ENCODE results near the gene ANKRD24. TPM values are rescaled to one million over a fixed set of nuclear protein-coding genes. Genes with fewer than 3 reads are reported as not detected.
"Not testable (repeated sequence)": the region's sequence is repeated elsewhere in the genome, so short reads cannot be mapped to it uniquely, and the experiment has no call there.

Gene ANKRD24
- total and polyA plus RNA-seq, 2 of the 13 experiments (the other 11 are each of a cell fraction or from before 2014, with no cell fraction given), result 0.13 to 0.24 TPM

GRCh38 chr19:4241824-4242430 lies 59.4 kb downstream of the ANKRD24 start:
- in situ Hi-C loops (cut with HindIII; ENCODE audit: extremely low pct_ligation_motif_present, low pct_unique_long_range_greater_than_20kb) (no loop called here), intact Hi-C loops (cut with micrococcal nuclease; ENCODE audit: unreplicated experiment) (no loop called here)
- Histone ChIP-seq H4K20me1 (ENCODE audit: insufficient read depth, low read length) (no peaks in the 10 kb centered on the region), H3K36me3 (replicated peaks in 1 of 2; ENCODE audit: control insufficient read depth in 1 of 2, insufficient read depth in 2 of 2, low read length in 2 of 2) (no peaks in the 10 kb centered on the region), H3K27ac (ENCODE audit: extremely low read length, insufficient read depth, low read length) (no peak overlapping the region), H3K79me2 (ENCODE audit: insufficient read depth, low read length) (no peaks in the 10 kb centered on the region), H3K4me2 (ENCODE audit: low read depth, low read length) (no peak overlapping the region), H2AFZ (ENCODE audit: low read length) (no peak overlapping the region), H3K4me3 (replicated peaks in 1 of 3; ENCODE audit: insufficient read depth in 1 of 3, low read depth in 2 of 3, low read length in 3 of 3) (no peak overlapping the region), H3K27me3 (ENCODE audit: control insufficient read depth in 1 of 2, insufficient read depth in 2 of 2, low read length in 2 of 2) (no peaks in the 10 kb centered on the region; a peak in 1 of 5 replicates), H3K9ac (ENCODE audit: insufficient read depth, low read depth, low read length) (no peak overlapping the region), H3K4me1 (ENCODE audit: insufficient read depth, low read length) (peaks cover 7% of the 10 kb centered on the region), H3K9me3 (ENCODE audit: low read length) (peaks cover 14% of the 10 kb centered on the region)
- DNase-seq (ENCODE audit: low spot score) (no peak), ATAC-seq (no peak), FAIRE-seq (no peak)
- no TSS peak for BruUV-seq (replicated peaks)
- POLR2A ChIA-PET, result no interaction called here
- TF ChIP-seq, protein P1, sequence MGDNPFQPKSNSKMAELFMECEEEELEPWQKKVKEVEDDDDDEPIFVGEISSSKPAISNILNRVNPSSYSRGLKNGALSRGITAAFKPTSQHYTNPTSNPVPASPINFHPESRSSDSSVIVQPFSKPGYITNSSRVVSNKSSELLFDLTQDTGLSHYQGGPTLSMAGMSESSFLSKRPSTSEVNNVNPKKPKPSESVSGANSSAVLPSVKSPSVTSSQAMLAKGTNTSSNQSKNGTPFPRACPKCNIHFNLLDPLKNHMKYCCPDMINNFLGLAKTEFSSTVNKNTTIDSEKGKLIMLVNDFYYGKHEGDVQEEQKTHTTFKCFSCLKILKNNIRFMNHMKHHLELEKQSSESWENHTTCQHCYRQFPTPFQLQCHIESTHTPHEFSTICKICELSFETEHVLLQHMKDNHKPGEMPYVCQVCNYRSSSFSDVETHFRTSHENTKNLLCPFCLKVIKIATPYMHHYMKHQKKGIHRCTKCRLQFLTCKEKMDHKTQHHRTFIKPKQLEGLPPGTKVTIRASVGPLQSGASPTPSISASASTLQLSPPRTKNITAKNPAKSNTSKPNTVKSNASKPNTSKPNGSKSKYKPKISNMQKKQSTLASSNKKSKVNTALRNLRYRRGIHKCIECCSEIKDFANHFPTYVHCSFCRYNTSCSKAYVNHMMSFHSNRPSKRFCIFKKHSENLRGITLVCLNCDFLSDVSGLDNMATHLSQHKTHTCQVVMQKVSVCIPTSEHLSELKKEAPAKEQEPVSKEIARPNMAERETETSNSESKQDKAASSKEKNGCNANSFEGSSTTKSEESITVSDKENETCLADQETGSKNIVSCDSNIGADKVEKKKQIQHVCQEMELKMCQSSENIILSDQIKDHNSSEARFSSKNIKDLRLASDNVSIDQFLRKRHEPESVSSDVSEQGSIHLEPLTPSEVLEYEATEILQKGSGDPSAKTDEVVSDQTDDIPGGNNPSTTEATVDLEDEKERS (CRISPR knock-in tag; IDR thresholded peaks at IDR 0.05), result 0 out of 2 replicates have a peak, but pooled peaks have one; percentile 41
- no peak for TF ChIP-seq ZNF709 (CRISPR knock-in tag; IDR thresholded peaks at IDR 0.05)
- WGBS (ENCODE audit: low lambda C conversion rate), result 67% methylated on average over 5 of the region's 5 CpGs
- CTCF ChIA-PET (ENCODE audit: low intra/inter-chr PET ratio, low total read pairs), result no interaction called here

DNA sequence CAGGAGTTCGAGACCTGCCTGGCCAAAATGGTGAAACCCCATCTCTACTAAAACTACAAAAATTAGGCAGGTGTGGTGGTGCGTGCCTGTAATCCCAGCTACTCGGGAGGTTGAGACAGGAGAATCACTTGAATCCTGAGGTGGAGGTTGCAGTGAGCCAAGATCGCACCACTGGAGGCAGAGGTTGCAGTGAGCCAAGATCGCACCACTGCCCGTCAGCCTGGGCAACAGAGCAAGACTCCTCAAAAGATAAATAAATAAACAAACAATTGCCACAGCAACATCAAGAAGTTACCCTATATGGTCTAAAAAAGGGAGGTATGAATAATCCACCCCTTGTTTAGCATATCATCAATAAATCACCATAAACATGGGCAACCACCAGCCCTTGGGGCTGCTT lies 63.4 kb downstream of the ANKRD24 start:
- BruUV-seq (replicated peaks); H3K79me2 ChIP-seq (ENCODE audit: insufficient read depth, low read length); CTCF ChIA-PET (ENCODE audit: low intra/inter-chr PET ratio, low total read pairs); H3K27me3 ChIP-seq (ENCODE audit: control insufficient read depth in 1 of 2, insufficient read depth in 2 of 2, low read length in 2 of 2); in situ Hi-C loops (cut with HindIII; ENCODE audit: extremely low pct_ligation_motif_present, low pct_unique_long_range_greater_than_20kb); ATAC-seq; FAIRE-seq; H3K4me3 ChIP-seq (replicated peaks in 1 of 3; ENCODE audit: insufficient read depth in 1 of 3, low read depth in 2 of 3, low read length in 3 of 3); DNase-seq (ENCODE audit: low spot score); H3K9ac ChIP-seq (ENCODE audit: insufficient read depth, low read depth, low read length); H2AFZ ChIP-seq (ENCODE audit: low read length); intact Hi-C loops (cut with micrococcal nuclease; ENCODE audit: unreplicated experiment); POLR2A ChIA-PET; H4K20me1 ChIP-seq (ENCODE audit: insufficient read depth, low read length): not testable (repeated sequence)
- H3K27ac ChIP-seq (ENCODE audit: extremely low read length, insufficient read depth, low read length), result peak overlapping the region; percentile 96
- peak overlapping the region; percentile 75 for H3K4me2 ChIP-seq (ENCODE audit: low read depth, low read length)
- 96% methylated on average over 6 of the region's 6 CpGs for WGBS (ENCODE audit: low lambda C conversion rate)
- peaks cover 15% of the 10 kb centered on the region for H3K4me1 ChIP-seq (ENCODE audit: insufficient read depth, low read length)
- H3K9me3 ChIP-seq (ENCODE audit: low read length), result peaks cover 14% of the 10 kb centered on the region
- peaks cover 10 to 15% of the 10 kb centered on the region in 2 experiments; a peak in 4 of 5 replicates for H3K36me3 ChIP-seq (replicated peaks in 1 of 2; ENCODE audit: control insufficient read depth in 1 of 2, insufficient read depth in 2 of 2, low read length in 2 of 2)
